GM21360 (cell line): ENCODE results near the gene TP53AIP1.

Source experiments
- ATAC-seq: cut with Tn5 transposase; IDR thresholded peaks from one replicate; pipeline ENCODE4 v1.9.1; 2021; ENCODE audit warnings: mild to moderate bottlenecking, moderate library complexity; ENCODE audit not compliant: unreplicated experiment

Gene TP53AIP1

DNA sequence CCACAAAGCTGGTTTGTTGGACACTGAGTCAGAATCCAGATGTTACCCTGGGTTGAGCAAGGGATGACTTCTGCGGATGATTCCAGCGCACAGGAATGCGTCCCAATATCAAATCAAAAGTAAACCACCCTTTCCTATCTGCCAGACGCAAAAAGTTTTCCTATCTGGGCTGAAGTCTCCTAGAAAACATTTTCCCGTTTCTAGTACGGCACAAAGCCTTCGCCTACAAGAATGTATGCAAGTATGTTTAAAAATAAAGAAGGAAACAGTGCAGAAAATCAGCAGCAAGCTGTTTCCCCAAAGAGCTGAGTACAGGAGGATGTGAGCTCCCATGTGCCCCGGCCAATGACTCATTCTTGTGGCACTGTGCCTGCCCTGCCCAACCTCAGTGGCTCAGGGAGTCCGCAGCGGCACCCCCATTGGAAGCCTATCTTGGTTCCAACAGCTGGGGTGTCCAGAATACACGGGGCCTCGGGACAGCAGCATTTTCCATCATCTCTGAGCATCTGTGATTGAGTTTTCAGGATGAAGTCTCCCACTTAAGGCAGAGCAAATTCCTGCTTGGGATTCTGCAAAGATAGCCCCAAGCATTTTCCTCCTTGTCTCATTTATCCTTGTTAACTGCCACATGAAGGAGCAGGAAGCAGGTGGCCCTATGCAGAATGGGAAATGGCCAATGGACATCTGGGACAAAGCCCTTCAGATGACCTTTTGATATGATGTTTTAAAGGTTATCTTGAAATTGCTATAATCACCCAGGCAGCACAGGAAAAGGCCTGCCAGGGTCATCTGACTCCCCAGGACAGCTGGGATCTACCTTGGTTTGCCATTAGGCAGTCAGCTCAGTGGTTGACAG lies 34.1 kb downstream of the TP53AIP1 start:
- no peak for ATAC-seq

DNA sequence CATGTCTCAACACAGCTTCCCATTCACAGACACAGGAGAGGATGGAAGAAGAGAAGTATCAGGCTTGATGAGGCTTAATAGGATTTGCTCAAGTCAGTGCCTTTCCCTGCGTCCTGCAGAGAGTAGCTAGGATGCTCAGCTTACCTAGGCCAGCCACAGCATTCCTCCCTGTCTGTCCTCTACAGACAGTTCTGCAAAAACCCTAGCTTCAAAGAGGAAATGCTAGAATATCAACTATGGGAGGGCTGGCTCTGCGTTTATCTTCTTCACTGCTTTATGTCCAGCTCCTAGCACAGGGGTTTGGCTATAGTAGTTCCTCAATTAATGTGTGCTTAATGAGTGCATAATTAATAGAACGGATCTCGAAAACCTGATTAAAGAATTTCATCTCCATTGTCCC lies 35.1 kb downstream of the TP53AIP1 start:
- ATAC-seq, result no peak

DNA sequence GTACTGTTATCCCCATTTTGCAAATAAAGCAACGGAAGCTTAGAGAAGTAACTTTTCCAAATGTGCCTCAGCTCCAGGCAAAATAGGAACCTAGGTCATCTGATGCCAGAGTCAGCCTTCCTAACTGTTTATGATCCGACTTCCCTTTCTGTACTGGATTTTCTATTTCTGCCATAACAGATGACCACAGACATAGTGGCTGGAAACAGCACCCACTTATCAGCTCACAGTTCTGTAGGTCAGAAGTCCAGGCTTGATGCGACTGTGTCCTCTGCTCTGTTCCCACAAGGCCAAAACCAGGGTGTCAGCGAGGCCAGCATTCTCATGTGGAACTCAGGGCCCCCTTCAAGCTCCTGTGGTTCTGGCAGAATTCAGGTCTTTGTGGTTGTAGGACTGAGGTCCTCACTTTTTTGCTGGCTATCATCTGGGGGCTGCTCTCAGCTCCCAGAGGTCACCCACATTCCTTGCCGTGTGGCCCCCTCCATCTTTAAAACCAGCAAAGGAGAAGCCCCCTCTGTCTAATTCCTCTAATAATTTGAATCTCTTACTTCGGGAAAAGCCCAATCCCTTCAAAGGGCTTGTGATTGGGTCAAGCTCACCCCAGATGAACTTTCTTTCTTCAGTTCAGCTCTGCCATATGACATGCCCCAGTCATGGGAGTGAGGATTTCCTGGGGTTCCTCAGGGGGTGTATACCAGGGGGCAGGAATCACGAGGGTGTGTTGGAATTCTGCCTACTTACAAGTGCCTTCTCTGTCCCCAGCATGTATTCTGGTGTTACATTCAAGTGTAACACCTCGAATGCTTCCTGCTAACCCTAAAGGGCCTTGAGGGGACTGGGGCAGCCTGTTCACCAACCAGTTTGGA lies 36.3 kb downstream of the TP53AIP1 start:
- ATAC-seq, result no peak

DNA sequence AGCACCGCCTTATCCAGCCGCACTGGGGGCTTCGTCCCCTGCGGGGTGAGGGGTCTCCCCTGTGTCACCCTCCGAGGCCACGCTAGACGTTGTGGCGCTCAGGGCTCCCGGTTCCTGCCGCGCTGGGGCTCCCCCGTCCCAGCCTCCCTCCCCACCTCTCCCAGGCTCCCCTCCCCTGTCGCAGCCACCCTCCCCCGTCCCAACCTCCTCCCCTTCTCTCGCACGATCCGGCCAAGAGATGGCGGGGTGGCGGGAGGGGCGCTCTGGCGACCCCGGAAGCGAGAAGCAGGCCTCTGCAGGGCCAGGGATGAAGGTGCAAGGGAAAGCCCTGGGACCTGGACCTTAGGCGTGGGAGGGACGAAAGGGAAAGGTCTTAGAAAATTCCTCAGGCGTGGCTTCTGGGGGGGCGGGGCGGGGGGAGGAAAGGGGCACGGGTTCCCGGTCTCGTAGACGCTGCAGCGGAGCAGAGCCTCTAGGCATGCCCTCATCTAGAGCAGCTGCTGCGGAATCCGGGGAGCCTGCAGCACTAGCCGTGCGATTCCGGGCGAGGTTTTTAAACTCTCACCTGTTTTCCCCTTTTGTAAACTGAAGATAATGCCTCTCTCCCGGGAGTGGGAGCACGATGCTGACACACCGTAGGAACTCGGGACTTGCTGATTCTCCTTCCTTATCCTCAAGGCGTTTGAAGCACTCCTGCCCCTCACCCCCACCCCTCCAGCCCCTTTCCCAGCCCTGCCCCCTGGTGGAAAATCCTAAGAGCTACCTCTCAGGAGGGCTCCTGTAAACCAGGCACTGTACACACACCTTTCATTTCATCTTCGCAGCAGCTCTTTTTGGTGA lies 37.1 kb downstream of the TP53AIP1 start:
- peak; percentile 52 for ATAC-seq

DNA sequence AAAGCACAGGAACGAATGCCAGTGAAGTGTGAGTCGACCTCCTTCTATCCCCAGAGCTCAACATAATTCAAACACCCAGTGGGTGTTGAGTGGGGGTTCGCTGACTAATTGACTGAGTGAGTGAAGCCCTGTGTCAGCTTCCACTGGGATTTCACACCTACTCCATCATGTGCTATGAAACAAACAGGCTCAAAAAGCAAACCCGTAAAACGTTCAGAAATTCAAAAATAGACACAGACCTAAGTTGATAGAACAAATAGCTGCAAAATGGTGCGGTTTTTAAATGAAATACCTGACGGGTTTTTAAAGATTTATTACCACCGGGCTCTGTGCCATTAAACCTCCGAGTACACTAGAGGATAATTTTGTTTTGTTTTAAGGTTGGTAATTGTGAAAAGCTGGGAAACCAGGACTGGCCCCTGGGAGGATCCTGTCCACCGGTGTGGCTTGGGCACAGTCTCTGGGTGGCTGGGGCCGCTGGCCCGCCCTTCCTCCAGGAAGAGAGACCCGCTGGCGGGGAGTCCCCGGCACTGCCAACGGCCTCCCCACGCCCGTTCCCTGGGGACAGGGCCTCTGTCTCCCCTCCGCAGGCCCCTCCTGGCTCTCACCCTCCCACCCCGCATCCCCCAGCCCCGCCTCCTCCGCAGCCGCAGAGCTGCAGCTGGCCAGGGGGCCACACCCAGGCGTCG lies 37.9 kb downstream of the TP53AIP1 start:
- ATAC-seq, result peak; percentile 43

DNA sequence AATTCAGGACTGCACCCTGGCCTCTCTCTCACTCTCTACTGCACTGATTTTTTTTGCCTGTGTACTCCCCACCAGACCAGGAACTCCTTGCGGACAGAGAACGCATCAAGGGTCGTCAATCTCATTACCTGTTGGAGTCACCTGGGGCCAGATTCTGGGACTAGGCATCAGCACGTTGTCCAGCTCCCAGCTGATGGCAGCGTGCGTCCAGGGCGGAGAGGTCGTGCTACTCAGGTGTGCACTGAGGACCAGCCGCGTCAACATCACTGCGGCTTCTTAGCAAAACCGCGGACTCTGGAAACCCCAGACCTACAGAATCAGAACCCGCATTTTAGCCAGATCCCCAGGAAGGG lies 38.4 kb downstream of the TP53AIP1 start:
- ATAC-seq, result no peak

DNA sequence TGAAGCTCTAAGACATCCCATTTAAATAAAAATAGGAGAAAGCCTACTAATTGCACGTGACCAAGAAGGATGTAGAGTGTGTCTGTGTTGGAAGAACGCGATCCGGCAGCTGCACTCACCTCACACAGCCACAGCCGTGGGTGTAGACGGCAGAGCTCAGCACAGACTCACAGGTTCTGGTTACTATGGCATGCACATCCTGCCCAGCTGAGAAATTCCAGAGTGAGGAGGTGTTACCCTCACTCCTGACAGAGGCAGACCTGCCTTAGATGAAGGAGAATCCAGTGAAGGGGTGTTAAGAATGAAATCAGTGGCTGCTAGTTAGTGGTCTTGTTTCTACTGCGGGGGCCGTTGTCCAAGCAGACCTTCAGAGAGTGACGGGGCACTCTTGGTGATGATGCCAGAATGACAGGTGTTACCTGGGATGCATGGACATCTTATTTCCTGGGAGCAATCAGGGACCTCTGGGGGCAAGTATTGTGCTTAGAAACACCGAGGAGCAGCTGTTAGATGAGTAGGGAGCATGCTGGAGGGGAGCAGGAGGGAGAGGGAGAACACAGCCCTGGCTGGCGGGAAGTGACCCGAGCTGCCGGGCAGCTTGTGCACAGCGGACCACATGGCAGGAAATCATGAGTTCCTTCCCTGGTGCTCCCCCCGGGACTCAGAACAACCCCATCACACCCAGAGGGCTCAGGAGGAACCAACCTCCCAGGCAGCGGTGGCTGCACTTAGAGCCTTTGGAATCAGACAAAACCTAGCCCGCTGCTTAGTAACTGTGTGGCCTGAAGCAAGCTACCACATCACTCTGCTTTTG lies 39.2 kb downstream of the TP53AIP1 start:
- no peak for ATAC-seq

DNA sequence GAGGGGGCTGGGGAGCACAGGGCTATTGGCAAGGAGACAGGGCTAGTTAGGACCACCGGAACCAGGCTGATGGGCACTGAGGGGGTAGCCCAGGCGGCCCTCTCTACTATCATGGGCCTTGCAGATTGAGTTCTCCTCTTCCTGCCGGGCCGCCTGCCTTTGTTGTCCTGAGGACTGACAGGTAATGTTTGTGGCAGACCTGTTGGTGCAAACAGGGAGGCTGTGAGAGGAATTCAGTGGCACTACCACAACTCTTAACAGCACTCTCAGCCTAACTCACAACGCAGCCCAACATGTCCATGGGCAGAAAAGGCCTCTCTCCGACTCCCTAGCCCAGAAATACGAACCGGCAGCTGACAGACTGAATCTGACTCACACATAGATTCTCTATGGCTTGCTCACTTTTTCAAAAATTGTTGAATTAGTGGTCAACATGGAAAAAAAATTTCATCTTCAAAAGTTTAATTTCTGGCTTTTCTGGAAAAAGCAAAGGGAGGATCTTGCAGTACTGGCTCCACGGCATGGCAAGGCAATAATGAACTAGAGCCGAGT lies 40.1 kb downstream of the TP53AIP1 start:
- ATAC-seq, result no peak

DNA sequence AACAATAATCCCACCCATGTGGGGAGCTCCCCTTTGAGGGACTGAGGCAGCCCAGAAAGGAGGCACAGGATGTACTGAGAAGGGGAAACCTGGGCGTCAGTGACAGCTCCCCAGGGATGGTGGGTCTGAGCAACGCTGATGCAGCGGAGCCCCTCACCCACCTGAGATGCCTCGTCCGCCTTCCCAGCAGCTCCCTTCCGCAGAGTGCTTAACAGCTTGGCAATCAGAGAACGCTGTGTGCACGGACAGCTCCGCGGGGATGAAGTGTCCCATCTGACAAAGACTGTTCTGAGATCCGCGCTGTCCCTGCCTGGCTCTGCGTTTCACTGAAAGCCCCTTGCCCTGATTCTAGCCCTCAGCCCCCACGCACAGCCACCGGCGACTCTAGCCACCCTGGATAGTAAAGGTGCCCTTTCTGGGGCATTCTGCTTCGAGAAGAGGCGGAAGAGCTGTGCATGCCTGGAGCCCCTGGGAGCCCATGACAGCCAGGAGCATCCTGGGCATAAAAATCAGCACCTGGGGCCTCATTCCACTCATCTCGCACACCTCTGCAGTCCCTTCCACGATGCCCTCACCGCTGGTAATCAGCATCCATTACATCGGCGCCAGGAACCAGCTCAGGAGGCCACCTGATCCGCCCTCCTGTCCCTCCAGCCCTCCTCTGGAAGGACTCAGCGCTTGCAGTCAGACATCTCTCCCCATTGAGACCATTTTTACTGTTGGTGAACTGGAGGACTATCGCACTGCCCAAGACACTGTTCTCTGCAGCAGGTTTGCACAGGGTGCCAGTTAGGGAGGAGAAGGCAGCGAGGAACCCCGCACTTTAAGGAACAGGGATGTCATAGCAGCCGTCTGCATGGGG lies 40.8 kb downstream of the TP53AIP1 start:
- no peak for ATAC-seq

DNA sequence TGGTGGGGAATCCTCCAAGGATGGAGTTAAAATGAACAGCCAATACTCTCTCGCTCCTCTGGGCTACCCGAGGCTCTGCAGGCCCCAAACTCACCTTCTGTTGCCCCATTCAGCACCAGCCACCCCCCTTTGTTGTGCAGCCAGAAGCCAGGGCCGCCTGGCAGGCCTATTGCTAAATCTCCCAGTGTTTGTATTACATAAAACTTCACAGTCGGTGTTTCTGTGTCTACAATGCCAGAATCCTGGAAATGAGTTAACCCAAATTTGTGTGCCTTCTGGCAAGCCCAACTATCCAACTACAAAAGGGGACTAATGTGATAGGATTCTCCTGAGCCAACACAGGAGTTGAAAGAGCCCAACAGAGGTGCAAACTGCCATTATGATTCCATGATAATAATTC lies 42.2 kb downstream of the TP53AIP1 start:
- ATAC-seq, result no peak

DNA sequence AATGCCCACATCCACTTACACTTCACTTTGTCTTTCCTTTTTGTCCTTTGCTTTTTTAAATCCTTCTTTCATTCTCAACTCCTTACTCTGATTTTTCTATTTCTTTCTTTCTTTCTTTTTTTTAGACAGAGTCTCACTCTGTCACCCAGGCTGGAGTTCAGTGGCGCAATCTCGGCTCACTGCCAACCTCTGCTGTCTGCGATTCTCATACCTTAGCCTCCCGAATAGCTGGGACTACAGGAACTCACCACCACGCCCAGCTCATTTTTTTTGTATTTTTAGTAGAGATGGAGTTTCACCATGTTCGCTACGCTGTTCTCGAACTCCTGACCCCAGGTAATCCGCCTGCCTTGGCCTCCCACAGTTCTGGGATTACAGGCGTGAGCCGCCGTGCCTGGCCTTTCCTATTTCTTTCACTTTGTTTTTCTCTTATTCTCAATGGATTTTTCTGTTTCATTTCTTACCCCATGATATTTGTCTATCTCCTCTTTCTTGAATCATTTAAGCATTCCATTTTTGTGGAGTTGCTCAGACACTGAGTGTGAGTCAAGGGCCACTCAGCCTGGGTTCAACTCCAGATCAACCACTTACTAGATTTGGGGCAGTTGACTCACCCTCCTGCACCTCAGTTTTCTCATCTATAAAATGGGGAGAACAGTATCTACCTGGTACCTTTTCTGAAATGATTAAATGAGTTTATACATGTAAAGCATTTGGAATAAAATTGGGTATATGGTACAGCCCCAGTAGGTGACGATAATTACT lies 43.9 kb downstream of the TP53AIP1 start:
- no peak for ATAC-seq

DNA sequence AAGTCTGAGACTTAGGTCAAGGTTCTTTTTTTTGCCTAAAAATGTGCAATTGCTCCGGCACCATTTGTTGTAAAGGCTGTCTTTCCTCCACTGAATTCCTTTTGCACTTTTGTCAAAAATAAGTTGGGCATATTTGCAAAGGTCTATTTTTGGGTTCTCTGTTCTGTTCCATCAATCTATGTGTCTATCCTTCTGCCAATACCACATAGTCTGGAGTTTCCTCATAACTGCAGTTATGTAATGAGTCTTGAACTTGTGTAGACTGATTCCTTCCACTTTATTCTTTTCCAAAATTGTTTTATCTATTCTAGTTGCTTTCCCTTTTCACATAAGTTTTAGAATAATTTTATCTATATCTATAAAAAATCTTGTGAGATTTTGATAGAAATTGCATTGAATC lies 44.8 kb downstream of the TP53AIP1 start:
- ATAC-seq, result no peak

DNA sequence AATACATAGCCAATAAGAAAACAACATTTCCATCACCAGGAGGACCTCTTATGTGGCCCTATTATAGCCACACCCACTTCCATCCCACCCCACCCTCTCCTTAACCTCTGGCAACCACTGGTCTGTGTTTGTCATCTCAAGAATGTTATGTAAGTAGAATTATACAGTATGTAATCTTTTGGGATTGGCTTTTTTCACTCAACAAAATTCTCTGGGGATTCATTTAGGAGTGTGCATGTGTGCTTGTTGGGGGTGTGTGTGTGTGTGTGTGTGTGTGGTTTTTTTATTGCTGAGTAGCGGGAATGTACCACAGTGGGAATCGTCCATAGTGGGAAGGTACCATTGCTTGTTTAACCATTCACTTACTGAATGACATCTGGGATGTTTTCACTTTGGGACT lies 46.3 kb downstream of the TP53AIP1 start:
- ATAC-seq, result no peak

DNA sequence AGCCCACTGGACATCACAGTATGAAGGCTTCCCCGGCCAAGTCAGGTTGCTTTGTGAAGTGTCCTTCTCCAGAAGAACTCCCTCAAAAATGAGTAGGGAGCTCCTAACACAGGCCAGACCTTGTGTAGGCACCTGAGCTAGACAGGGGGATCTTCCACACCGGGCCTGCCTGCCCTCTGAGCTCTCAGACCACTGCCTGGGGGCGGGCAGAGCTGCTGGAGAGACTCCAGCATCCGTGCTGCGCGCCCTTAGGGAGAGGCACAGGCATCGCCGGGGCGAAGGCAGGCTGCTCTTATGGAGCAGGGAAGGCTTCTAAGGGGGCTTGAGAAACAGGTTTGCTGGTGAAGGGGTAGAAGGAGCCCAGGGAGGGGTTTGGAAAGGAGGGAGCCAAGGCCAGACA lies 47.1 kb downstream of the TP53AIP1 start:
- ATAC-seq, result no peak

DNA sequence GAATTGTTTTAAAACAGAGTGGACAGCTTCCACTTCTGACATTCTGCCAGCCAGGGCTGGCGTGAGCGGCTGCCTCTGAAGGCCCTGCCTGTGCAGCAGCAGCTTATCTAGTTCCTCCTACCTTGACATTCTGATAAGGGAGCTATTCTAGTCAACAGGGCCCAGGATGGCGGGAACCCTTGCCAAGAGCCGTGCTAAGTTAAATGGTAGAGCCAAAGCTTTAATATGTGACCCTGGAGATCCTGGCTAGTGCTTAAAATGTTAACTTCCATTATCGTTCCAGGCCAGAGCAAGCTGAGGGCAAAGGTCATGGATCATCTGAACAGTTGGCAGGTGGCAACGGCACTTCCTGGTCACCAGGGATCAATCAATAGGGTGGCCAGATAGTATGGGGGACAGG lies 48.0 kb downstream of the TP53AIP1 start:
- no peak for ATAC-seq

DNA sequence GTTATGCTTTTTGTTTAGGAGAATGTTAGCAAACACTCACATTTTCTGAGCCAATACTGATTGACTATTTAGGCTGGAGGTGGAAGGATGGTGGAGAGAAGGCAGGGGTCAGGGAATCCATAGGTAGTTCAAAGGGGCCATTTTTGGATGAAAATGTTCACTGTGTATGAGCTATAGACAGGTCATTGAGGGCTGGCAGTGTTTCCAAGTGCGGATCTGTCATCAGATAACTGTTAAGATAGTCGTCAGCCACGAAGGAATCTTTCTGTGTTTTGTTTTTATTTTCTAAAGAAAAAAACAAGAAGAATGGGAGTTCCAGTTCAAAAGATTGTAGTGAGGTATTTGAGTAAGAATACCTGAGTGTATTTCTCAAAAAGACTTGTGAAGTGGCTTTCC lies 48.4 kb downstream of the TP53AIP1 start:
- no peak for ATAC-seq

DNA sequence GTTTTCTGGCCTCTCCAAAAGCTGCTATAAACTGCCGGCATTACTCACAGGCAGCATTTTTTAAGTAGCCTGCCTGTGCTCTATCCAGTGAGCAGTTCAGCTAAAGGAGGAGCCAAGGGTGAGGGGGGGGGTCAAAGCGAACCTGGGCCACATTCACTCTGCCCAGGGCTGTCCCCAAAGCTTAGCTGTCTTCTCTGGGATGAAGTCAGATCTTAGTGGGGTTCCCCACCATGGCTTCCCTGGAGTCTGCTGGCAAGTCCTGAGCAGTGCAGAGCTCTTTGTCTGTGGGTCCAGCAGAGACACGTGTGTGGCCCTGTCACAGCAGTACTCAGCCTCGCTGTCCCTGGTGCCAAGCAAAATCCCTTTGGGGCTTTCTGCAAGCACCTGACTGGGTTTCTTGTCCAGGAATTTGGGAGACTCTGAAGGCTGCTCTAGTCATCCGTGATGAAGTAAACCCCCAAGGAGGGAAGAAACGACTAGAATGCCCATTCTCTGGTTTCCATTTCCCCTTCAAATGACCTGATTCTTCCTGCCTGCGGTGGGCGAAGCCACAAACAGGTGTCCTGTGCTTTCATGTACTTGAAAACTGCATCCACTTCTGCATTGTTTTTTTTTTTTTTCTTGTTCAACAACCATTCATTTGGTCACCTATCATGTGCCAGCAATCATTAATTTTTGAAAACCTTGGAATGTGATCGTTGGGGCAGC lies 48.9 kb downstream of the TP53AIP1 start:
- peak; percentile 68 for ATAC-seq
